H7 (cell line): Measurements from ENCODE around the gene IRGQ. TPM values are rescaled to one million over a fixed set of nuclear protein-coding genes. Genes with fewer than 3 reads are reported as not detected.
"Not testable (repeated sequence)": the region's sequence is repeated elsewhere in the genome, so short reads cannot be mapped to it uniquely, and the experiment has no call there.

Experiments
- DNase-seq: peaks from one replicate; pipeline ENCODE4 v3.0.0; 2012
- H3K27me3 ChIP-seq: 2 replicates; pipeline ENCODE4 v1.6.0; 2011; ENCODE audit warnings: mild to moderate bottlenecking, low read length; ENCODE audit not compliant: control insufficient read depth, insufficient read depth
- H3K36me3 ChIP-seq: replicated peaks from 2 replicates; pipeline ENCODE4 v1.5.1; 2011; ENCODE audit warnings: low read length; ENCODE audit not compliant: control insufficient read depth, insufficient read depth
- H3K4me3 ChIP-seq: 2 replicates; pipeline ENCODE4 v1.5.1; 2011; ENCODE audit warnings: low read depth, mild to moderate bottlenecking, control low read depth, low read length, moderate library complexity; ENCODE audit not compliant: insufficient read depth
- total RNA-seq: library from RNA; depleted of rRNA; stranded (reverse); fragments of >200 nt; shearing (Covaris generic); gene quantifications from 2 replicates; pipeline ENCODE4 v1.2.3, GENCODE V29; 2014; rRNA removed

Gene IRGQ, protein sequence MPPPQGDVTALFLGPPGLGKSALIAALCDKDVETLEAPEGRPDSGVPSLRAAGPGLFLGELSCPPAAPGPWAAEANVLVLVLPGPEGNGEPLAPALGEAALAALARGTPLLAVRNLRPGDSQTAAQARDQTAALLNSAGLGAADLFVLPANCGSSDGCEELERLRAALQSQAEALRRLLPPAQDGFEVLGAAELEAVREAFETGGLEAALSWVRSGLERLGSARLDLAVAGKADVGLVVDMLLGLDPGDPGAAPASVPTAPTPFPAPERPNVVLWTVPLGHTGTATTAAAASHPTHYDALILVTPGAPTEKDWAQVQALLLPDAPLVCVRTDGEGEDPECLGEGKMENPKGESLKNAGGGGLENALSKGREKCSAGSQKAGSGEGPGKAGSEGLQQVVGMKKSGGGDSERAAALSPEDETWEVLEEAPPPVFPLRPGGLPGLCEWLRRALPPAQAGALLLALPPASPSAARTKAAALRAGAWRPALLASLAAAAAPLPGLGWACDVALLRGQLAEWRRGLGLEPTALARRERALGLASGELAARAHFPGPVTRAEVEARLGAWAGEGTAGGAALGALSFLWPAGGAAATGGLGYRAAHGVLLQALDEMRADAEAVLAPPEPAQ
- 11.2 and 16.5 TPM in 2 replicates for total RNA-seq

DNA sequence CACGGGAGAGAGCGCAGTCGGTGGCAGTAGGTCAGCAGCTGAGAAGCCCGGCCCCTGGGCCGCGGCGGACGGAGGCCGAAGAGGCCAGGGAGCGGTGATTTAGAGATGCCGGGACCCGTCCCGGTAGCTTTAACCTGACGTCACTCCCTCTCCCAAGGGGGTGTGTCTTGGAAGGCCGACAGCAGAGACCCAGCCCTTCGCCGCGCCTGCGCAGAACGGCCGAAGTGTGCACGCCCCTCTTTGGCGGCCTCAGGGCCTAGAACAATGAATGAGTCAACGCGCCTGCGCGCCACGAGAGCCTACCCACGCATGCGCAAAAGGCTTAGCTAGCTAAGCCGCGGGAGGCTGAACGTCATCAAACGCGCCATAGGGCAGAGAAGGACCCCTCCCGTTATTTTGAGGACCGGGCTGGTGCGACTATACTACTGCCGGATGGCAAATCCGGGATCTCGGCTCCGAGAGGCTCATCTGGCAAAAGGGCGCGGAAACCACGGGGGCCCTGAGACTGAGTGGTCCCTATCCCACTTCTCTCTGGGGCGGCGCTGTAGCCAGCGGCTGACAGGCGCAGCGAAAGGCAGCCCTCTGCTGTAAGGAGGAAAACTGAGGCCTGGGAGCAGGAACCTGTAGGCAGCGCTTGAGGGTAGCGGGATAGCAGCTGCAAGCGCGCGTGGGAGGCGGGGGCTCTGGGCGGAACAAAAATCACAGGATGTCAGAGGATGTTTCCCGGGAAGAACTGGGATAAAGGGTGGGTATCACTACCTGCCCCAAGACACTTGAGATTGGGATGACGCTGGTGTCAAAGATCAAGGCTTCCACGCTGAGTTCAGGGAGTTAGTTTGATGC, at the start of gene IRGQ, which contains the start of gene ZNF576:
Gene IRGQ, minus strand, starts transcription at position 136 of the 843 bp plus-strand sequence. CDS start 796 bp downstream, outside the sequence.
Gene ZNF576, plus strand, starts transcription at position 597 of the 843 bp plus-strand sequence. CDS start 514 bp downstream, outside the sequence.
- Histone ChIP-seq H3K27me3 (no peaks in the 10 kb centered on the region), H3K36me3 (peaks cover 14% of the 10 kb centered on the region), H3K4me3 (peak within 1 kb of the TSS; percentile 75)
- DNase-seq: peak; percentile 99

DNA sequence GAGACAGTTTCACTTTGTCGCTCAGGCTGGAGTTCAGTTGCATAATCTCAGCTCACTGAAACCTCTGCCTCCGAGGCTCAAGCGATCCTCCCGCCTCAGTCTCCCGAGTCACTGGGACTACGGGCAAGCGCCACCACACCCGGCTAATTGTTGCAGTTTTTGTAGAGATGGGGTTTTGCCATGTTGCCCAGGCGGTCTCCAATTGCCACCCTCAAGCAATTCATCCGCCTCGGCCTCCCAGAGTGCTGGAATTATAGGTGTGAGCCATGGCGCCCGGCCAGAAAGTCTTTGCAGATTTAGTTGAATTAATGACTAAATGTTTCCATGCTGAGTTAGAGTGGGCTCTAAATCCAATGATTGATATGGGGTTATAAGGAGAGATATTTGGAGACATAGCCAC, 48.2 kb upstream of the IRGQ start:
- Histone ChIP-seq H3K36me3 (no peaks in the 10 kb centered on the region), H3K4me3 (no peak overlapping the region), H3K27me3 (peaks cover 16% of the 10 kb centered on the region)
- DNase-seq: no peak

DNA sequence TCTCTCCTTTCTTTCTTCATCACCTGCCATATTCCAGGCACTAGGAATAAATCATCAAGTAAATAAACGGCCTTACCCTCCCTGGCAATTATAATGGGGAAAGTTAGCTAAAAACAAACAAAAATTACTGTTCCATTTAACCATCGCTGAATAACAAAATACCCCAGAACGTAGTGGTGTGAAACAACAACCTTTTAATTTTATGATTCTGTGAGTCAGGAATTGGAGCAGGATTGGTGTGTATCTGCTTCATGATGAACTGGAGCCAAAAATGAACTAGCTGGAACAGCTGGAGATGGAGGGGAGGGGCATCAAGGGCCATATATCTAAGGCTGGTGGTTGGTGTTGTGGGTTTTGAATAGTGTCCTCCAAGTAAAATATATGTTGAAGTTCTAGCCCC, 47.4 kb upstream of the IRGQ start:
- no peak overlapping the region for H3K4me3 ChIP-seq
- no peaks in the 10 kb centered on the region for H3K36me3 ChIP-seq
- H3K27me3 ChIP-seq: peaks cover 25% of the 10 kb centered on the region
- no peak for DNase-seq

DNA sequence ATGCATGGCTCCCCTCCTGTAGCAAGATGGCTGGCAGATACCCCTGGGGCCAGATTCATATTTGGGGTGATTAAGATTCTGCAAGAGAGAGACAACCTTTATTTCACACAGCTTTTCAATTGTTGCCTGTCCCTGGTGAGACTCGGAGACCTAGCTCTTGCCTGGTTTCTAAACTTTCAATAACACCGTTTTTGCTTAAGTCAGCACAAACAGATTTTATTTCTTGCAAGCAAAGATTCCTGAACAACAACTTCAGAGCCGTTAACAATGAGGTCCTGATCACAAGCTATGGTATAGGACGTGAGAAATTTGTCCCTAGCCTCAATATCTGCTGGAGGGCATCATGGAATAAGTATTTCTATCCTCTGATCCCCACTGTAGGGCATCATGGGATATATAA, 46.6 kb upstream of the IRGQ start:
- peaks cover 33% of the 10 kb centered on the region for H3K27me3 ChIP-seq
- no peaks in the 10 kb centered on the region for H3K36me3 ChIP-seq
- no peak for DNase-seq
- no peak overlapping the region for H3K4me3 ChIP-seq

DNA sequence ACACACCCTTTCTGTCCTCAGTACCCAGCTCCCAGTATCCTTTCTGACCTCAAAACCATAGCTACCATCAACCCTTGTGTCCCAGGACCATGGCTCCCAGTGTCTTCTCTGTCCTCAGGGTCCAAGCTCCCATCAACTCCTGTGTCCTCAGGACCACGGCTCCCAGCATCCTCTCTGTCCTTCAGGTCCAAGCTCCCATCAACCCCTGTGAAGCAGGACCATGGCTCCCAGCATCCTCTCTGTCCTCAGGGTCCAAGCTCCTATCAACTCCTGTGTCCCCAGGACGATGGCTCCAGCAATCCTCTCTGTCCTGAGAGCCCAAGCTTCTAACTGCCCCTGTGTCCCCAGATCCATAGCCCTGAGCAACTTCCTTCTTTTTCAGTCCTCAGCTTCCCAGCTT, 45.4 kb upstream of the IRGQ start:
- H3K4me3 ChIP-seq: no peak overlapping the region
- DNase-seq: peak; percentile 10
- H3K36me3 ChIP-seq: no peaks in the 10 kb centered on the region
- H3K27me3 ChIP-seq: peaks cover 43% of the 10 kb centered on the region

DNA sequence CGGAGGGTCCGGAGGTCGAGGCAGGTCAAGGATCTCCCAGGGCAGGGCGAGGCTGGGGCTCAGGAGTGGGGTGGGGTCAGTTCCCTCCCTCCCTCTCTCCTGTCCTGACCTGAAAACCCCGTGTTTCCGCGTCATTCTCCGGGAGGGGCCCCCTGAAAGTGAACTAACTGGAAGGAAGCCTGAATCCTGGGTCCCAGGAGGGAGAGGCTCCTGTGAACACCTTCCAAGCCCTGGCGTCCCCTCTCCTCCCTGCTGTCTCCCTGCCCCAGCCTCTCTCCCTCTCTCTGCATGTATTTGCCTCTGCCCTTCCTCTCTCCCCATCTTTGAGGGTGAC, 44.5 kb upstream of the IRGQ start:
- Histone ChIP-seq H3K36me3 (no peaks in the 10 kb centered on the region), H3K27me3 (peaks cover 44% of the 10 kb centered on the region), H3K4me3 (peak overlapping the region; percentile 79)
- DNase-seq: no peak

DNA sequence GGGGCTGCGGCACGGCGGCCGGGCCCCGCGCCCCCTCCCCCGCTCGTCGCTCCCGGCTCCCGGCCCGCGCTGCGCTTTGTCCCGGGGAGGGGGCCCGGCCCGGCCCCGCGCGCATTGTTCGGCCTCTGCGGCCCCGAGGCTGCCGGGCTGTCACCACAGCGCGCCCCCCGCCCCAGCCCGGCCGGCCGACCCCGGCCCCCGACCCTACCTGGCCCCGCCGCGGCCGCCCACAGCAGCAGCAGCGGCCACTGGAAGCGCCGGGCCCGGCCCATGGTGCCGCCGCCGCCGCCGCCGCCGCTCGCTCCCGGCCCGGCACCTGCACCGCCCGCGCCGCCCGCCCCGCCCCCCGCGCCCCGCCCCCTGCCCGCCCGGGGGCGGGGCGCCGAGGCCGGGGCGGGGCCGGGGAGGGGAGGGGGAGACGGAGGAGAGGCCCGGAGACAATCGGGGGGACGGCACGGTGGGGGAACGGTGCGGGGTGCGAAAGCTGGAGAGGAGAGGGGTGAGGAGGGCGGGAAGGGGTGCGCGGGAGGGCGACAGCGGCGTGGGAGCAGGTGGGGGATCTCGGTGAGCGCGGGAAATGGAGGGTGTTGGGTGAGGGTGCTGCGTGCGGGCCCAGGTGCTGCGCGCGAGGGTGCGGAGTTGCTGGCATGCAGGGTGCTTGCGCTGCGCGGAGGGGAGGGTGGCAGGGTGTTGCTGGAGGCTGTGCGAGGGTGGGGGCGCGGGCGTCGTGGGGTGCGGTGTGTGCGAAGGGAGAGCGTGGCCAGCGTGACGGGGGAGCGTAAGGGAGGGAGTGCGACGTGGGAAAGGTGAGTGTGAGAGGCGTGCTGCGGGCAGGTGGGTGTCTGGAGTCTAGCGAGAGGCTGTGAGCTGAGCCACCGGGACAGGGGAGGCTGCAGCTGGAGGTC, 43.8 kb upstream of the IRGQ start, which contains the start of gene CADM4:
Gene CADM4, minus strand, starts transcription at position 332 of the 905 bp plus-strand sequence. Its CDS starts 60 bp downstream, at position 272.
- H3K36me3 ChIP-seq: no peaks in the 10 kb centered on the region
- peaks cover 45% of the 10 kb centered on the region for H3K27me3 ChIP-seq
- peak within 1 kb of the TSS; percentile 79 for H3K4me3 ChIP-seq
- peak; percentile 97 for DNase-seq

DNA sequence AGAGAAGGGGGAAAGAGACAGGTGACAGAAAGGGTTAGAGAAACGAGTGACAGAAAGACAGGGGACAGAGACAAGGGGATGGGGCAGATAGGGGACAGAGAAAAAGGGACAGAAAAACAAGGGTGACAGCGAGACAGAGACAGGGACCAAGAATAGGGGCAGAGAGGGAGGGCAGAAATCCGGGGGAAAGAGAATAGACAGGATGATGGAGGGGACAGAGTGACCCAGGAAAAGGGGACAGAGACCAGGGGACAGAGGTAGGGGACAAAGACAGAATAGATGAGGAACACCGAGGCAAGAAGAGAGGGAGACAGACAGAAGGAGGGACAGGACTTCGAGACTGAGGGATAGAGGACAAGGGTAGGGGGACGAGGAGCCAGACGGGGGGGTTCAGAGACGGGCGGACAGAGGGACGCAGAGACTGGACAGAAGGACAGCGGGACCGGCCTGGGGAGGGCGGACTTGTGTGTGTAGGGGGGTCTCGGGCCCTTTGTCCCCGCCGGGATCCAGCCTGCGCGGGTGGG, 43.1 kb upstream of the IRGQ start:
- no peak for DNase-seq
- no peaks in the 10 kb centered on the region for H3K36me3 ChIP-seq
- peak overlapping the region; percentile 53 for H3K4me3 ChIP-seq
- H3K27me3 ChIP-seq: peaks cover 47% of the 10 kb centered on the region

DNA sequence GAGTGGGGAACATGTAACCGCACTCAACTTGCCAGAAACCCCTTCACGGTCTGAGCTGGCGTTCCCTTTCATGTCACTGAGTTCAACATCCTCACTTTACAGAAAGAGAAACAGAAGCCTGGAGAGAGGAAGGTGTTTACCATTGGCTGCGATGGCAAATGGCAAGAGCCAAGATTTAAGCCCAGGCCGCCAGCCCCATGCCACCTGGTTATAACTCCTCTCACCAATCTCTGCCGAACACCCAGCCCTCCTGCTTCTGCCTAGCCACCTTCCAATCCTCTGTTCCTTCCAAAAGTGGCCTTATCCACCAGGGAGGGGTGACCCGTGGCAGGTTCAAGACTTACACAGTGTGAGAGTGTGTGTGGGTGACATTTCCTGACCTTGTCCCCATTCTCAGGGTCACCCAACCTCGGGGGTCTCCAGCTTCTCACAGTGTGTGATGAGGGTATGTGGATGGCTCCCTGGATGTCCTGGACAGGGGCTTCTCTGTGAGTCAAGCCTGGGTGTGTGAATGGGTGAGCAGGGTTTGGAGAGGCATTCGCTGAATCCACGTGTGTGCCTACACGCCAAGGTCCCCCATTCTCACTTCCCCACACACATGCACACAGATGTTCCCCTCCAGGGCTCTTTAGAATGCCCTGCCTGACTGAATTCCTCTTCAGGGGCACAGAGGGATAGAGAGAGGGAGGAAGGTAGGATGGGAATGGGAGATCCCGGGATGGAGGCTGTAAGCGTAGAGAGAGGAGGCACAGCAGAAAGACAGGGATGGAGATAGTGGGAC, 42.5 kb upstream of the IRGQ start:
- peak overlapping the region; percentile 53; the same call in 1 of the 2 replicates for H3K4me3 ChIP-seq
- H3K36me3 ChIP-seq: no peaks in the 10 kb centered on the region
- peak; percentile 26 for DNase-seq
- H3K27me3 ChIP-seq: peaks cover 47% of the 10 kb centered on the region

DNA sequence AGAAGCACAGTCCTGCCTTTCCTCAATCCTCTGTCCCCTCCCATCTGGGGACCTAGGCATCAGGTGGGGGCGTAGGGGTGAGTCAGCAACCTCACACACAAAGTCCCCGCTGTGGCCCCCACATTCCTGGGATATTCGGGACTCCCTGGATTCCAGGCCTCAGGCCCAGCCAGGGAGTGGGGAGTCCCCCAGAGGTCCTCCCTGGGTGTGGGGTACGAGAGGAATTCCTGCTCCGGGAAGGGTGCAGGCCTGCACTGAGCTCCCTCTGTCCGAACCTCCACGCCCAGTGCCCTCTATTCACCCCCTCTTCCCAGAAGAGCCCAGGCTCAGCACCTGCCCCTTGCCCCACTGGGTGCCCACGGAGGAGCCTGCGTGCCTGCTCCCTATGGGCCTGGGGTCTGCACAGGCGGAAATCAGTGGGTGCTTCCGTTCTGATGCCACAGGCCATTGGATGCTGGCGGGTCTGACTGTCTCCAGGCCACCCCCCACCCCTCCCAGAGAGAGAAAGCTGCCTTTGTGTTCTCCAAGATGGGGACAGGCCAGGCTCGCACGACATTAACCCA, 40.3 kb upstream of the IRGQ start:
- H3K27me3 ChIP-seq: peaks cover 44% of the 10 kb centered on the region
- DNase-seq: peak; percentile 69
- H3K4me3 ChIP-seq: no peak overlapping the region
- no peaks in the 10 kb centered on the region for H3K36me3 ChIP-seq

DNA sequence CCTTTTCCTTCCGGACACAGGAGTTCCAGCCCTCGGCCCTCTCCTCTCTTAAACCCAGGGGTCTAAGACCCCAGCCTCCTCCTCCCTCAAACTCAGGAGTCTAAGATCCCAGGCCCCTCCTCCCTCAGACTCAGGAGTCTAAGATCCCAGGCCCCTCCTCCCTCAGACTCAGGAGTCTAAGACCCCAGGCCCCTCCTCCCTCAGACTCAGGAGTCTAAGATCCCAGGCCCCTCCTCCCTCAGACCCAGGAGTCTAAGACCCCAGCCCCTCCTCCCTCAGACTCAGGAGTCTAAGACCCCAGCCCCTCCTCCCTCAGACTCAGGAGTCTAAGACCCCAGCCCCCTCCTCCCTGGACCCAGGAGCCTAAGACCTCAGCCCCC, 39.6 kb upstream of the IRGQ start:
- Histone ChIP-seq H3K27me3 (peaks cover 41% of the 10 kb centered on the region), H3K4me3 (peak overlapping the region; percentile 53)
- not testable (repeated sequence) for DNase-seq, H3K36me3 ChIP-seq

DNA sequence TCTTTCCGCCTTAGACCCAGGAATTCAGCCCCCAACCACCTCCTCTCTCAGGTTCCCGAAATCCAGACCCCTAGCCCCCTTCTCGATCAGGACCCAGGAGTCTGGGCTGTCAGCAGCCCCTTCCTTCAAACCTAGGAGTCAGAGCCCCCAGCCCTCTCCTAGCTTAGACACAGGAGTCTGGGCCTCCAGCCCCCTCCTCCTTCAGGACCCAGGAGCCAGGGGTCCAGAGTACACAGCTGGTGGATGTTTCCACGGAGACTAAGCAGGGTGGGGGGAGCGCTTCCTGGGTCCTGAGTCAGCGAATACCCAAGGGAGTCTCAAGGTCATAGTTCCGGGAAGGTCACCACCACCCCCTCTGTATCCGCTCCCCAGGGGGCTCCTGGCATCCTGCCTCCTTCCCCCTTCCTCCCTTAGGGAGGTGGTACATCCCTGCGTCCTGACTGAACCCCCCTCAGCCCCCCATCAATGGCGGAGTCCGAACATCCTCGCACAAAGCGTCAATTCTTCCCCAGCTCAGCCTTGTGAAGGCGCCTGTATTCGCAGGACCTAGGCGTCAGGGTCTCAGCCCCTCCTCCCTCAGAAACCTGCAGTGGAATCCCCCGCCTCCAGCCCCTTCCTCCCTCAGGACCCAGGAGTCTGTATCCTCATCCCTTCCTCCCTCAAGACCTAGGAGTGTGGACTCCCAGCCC, 39.1 kb upstream of the IRGQ start:
- Histone ChIP-seq H3K4me3 (peak overlapping the region; percentile 53), H3K36me3 (no peaks in the 10 kb centered on the region), H3K27me3 (peaks cover 35% of the 10 kb centered on the region)
- DNase-seq: peak; percentile 69
